ENCODE measurements around the gene DAGLA. TPM values are rescaled to one million over a fixed set of nuclear protein-coding genes. Genes with fewer than 3 reads are reported as not detected.
A peak's percentile ranks its signal among the peaks of the same experiment; 100 is the strongest.

Gene DAGLA
- total and polyA plus RNA-seq, 2 experiments from 2014 or later = 1.3 TPM

DNA sequence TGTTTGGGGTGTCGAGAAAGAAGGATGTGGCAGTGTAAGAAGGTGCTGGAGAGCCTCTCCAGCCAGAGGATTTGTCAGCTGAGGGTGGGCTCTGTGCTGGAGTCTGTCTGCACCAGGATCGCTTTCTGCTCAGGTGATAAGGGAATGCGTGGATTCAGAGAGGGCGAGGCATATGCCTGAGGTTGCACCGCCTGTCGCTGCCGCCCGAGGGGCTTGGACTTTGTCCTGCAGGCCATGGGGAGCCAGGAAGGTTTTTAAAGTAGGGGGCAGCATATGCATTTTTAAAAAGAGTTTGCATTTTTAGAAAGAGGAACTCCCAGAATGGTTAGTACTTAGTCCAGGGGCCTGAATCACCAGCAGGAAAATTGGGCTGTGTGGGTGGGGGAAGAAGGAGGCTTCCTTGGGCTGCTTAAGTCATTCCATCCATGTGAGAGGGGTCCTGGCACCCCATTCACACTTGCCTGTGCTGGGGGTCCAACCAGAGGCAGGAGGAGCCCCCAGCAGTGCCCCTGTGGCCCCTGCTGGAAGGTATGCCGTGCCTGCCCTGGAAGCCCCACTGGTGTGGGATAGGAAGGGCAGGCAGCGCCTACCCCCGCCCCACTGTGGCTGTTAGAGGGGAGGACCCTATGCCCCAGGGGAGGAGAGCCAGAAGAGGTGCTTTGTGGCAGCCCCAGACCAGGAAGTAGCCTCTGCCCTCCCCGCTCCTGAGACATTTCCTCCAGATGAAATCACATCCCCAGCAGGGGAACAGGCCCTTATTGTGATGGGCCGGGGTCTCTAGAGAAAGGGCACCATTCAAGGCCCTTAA lies 36.5 kb downstream of the DAGLA start:
- TF ChIP-seq EZH2phosphoT487 (IDR thresholded peaks at IDR 0.05; ENCODE audit: insufficient read depth, low read depth) (no peak), EZH2 (IDR thresholded peaks at IDR 0.05; ENCODE audit: insufficient read depth, poor library complexity, severe bottlenecking) (no peak)
- 94 to 98% methylated on average over 13 of the region's 13 CpGs for WGBS, 2 experiments (ENCODE audit: low coverage in 1 of 2, low lambda C conversion rate in 2 of 2, missing lambda C conversion rate in 2 of 2)

DNA sequence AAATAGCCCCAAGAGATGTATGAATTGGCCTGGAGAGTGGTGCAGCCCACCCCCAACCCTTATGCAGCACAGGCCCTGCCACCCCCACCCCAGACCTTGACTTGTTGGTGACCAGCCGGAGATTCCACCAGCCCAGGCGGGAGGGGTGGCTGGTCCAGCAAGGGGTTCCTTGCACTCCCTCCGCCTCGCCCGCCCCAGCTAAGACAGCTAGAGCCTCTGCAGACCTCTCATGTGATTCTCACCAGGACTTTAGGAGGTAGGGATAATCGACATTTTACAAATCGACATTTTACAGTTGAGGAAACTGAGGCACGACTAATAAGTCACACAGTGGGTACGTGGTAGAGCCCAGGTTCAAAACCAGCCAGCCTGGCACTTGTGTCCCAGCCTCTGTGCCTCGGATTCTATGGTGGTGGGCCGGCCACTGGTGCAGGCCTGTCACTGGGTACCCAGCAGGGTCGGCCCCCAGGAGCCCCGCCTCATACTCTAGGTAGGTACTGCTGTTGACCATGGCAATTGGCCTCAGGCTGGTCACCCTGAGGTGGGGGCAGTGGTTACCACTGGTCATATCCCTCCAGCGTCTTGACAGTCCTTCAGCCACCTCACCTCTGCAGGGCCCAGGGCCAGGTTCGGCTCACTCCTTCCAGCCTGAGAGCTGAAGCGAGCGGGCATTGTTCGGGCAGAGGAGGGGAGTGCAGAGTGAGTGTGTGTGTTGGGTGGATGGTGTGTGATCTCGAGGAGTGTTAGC lies 37.3 kb downstream of the DAGLA start:
- Histone ChIP-seq H3K4me2 (ENCODE audit: unreplicated experiment) (no peak overlapping the region), H3K27ac (no peak overlapping the region), H3K27me3 (replicated peaks; ENCODE audit: insufficient read depth) (no peaks in the 10 kb centered on the region), H3K9me3 (ENCODE audit: low read depth) (no peaks in the 10 kb centered on the region), H3K4me1 (ENCODE audit: insufficient read depth) (peaks cover 10% of the 10 kb centered on the region), H3K79me2 (ENCODE audit: insufficient read depth) (no peaks in the 10 kb centered on the region), H2AFZ (no peak overlapping the region), H4K20me1 (ENCODE audit: insufficient read depth) (no peaks in the 10 kb centered on the region), H3K9ac (peak overlapping the region; percentile 63), H3K9me2 (ENCODE audit: insufficient read depth) (no peaks in the 10 kb centered on the region), H3K4me3 (no peak overlapping the region), H3K36me3 (ENCODE audit: low read depth) (no peaks in the 10 kb centered on the region), H3F3A (ENCODE audit: insufficient read depth) (no peaks in the 10 kb centered on the region)
- 90 to 92% methylated on average over 19 of the region's 19 CpGs for WGBS, 2 experiments (ENCODE audit: low coverage in 1 of 2, low lambda C conversion rate in 2 of 2, missing lambda C conversion rate in 2 of 2)
- TF ChIP-seq EZH2phosphoT487 (IDR thresholded peaks at IDR 0.05; ENCODE audit: insufficient read depth, low read depth) (no peak), EZH2 (IDR thresholded peaks at IDR 0.05; ENCODE audit: insufficient read depth, poor library complexity, severe bottlenecking) (no peak)
- DNase-seq = no peak
- in situ Hi-C loops (cut with MboI) = no loop called here

More for the DNA sequence above, 36.5 kb downstream of the DAGLA start:
- H4K20me1 ChIP-seq (ENCODE audit: insufficient read depth) = no peaks in the 10 kb centered on the region
- H3K27me3 ChIP-seq (replicated peaks; ENCODE audit: insufficient read depth) = no peaks in the 10 kb centered on the region
- H2AFZ ChIP-seq = no peak overlapping the region
- DNase-seq = peak; percentile 20
- no peaks in the 10 kb centered on the region for H3K36me3 ChIP-seq (ENCODE audit: low read depth)
- H3K9ac ChIP-seq = no peak overlapping the region
- no peak overlapping the region for H3K4me2 ChIP-seq (ENCODE audit: unreplicated experiment)
- no peaks in the 10 kb centered on the region for H3K9me2 ChIP-seq (ENCODE audit: insufficient read depth)
- in situ Hi-C loops (cut with MboI) = no loop called here
- peaks cover 10% of the 10 kb centered on the region for H3K4me1 ChIP-seq (ENCODE audit: insufficient read depth)
- no peaks in the 10 kb centered on the region for H3F3A ChIP-seq (ENCODE audit: insufficient read depth)
- no peak overlapping the region for H3K4me3 ChIP-seq
- no peak overlapping the region for H3K27ac ChIP-seq
- H3K9me3 ChIP-seq (ENCODE audit: low read depth) = no peaks in the 10 kb centered on the region
- H3K79me2 ChIP-seq (ENCODE audit: insufficient read depth) = no peaks in the 10 kb centered on the region

DNA sequence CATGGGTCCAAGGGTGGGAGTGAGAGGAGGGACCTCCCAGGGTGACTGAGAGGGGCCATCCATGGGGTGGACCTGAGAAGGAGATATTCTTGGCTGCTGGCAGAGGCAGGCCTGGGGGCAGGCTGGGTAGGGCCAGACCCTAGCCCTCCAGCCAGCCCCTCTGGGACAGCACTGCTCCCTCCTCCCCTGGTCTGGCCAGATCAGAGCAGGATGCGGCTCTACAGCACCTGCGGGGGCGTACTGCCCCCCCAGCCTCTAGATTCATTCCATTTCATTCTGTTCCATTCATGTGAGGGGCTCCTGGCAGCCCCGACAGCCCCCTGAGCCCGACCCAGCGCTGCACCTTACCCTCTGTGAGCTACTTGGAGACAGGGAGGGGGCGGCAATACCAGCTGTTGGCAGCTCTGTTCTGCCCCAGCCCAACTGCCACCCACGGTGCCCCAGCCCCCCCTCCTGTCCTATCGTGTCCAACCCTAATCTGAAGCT lies 37.9 kb downstream of the DAGLA start:
- Histone ChIP-seq H3K4me1 (ENCODE audit: insufficient read depth) (peaks cover 10% of the 10 kb centered on the region), H3K9me2 (ENCODE audit: insufficient read depth) (no peaks in the 10 kb centered on the region), H3K9ac (peak overlapping the region; percentile 63), H3K36me3 (ENCODE audit: low read depth) (no peaks in the 10 kb centered on the region), H3K27ac (no peak overlapping the region), H3K4me2 (ENCODE audit: unreplicated experiment) (peak overlapping the region; percentile 67), H3K4me3 (peak overlapping the region; percentile 67), H3K27me3 (replicated peaks; ENCODE audit: insufficient read depth) (no peaks in the 10 kb centered on the region), H3K9me3 (ENCODE audit: low read depth) (no peaks in the 10 kb centered on the region), H4K20me1 (ENCODE audit: insufficient read depth) (no peaks in the 10 kb centered on the region), H2AFZ (peak overlapping the region; percentile 80), H3F3A (ENCODE audit: insufficient read depth) (no peaks in the 10 kb centered on the region), H3K79me2 (ENCODE audit: insufficient read depth) (no peaks in the 10 kb centered on the region)
- peak; percentile 23 for DNase-seq
- WGBS, 2 experiments (ENCODE audit: low coverage in 1 of 2, low lambda C conversion rate in 2 of 2, missing lambda C conversion rate in 2 of 2) = 6 to 9% methylated on average over 6 to 9 of the region's 9 CpGs
- in situ Hi-C loops (cut with MboI) = no loop called here
- TF ChIP-seq EZH2 (IDR thresholded peaks at IDR 0.05; ENCODE audit: insufficient read depth, poor library complexity, severe bottlenecking) = no peak
- no peak for TF ChIP-seq EZH2phosphoT487 (IDR thresholded peaks at IDR 0.05; ENCODE audit: insufficient read depth, low read depth)

DNA sequence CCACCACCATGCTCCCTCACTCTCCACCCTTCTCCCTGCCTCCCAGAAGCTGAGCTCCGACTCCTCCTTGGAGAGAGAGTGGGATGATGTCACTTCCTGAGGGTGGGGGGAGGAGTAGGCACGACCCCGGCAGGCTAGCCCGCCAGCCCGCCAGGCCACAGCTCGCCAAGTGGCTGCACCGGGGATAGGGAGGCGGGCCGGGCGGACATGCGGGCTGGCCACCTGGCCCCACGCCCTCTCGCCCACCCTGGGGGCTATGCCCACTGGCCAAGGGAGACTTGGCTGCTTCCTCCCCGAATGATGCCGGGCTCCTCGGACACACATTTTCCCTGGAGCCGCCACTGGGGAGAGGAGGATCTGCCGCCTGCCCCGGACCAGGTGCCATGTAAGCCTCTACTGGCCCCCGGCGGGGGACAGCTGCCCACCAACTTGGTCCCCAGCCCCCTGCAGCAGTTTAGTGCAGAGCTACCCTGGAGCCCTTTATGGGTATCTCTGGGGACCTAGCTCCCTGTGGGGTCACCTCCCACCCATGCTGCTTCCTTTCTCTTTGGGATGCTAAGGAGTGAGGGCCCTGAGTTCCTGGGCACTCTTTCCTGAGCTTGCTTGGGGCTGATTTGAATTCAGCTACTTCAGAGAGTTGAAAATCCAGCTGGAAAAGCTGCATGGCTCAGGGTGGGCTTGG lies 38.6 kb downstream of the DAGLA start:
- no peak overlapping the region for H3K27ac ChIP-seq
- 5% methylated on average over 20 to 21 of the region's 21 CpGs for WGBS, 2 experiments (ENCODE audit: low coverage in 1 of 2, low lambda C conversion rate in 2 of 2, missing lambda C conversion rate in 2 of 2)
- TF ChIP-seq EZH2 (IDR thresholded peaks at IDR 0.05; ENCODE audit: insufficient read depth, poor library complexity, severe bottlenecking) = no peak
- TF ChIP-seq EZH2phosphoT487 (IDR thresholded peaks at IDR 0.05; ENCODE audit: insufficient read depth, low read depth) = no peak

More for the DNA sequence above, 38.6 kb downstream of the DAGLA start:
- no peaks in the 10 kb centered on the region for H3K79me2 ChIP-seq (ENCODE audit: insufficient read depth)
- H3K36me3 ChIP-seq (ENCODE audit: low read depth) = no peaks in the 10 kb centered on the region
- H3F3A ChIP-seq (ENCODE audit: insufficient read depth) = no peaks in the 10 kb centered on the region
- peak overlapping the region; percentile 67 for H3K4me2 ChIP-seq (ENCODE audit: unreplicated experiment)
- peak overlapping the region; percentile 80 for H2AFZ ChIP-seq
- H3K9ac ChIP-seq = peak overlapping the region; percentile 63
- peaks cover 10% of the 10 kb centered on the region for H3K4me1 ChIP-seq (ENCODE audit: insufficient read depth)
- in situ Hi-C loops (cut with MboI) = no loop called here
- no peaks in the 10 kb centered on the region for H3K9me3 ChIP-seq (ENCODE audit: low read depth)
- no peaks in the 10 kb centered on the region for H3K27me3 ChIP-seq (replicated peaks; ENCODE audit: insufficient read depth)
- DNase-seq = peak; percentile 80
- H3K4me3 ChIP-seq = peak overlapping the region; percentile 67
- H3K9me2 ChIP-seq (ENCODE audit: insufficient read depth) = no peaks in the 10 kb centered on the region
- H4K20me1 ChIP-seq (ENCODE audit: insufficient read depth) = no peaks in the 10 kb centered on the region

Measured in GM23248 (cell line).